Thyroid gland (tissue), 4 donors: ENCODE measurements around the gene WWP2. TPM values are rescaled to one million over a fixed set of nuclear protein-coding genes. Genes with fewer than 3 reads are reported as not detected.
A peak's percentile ranks its signal among the peaks of the same experiment; 100 is the strongest.

Experiments
- DNase-seq, 2 donors: peaks; one replicate each; pipeline ENCODE4 v3.0.0-alpha.2; 2019
- H3K27ac ChIP-seq, 3 donors: fragments of 200-600 bp; sonication (generic); 1 replicate in 2 of 3; 2 replicates in 1 of 3; pipeline ENCODE4 v1.5.1; 2016 to 2019; ENCODE audit warnings: mild to moderate bottlenecking in 1 of 3, moderate library complexity in 1 of 3
- H3K27me3 ChIP-seq: fragments of 200-600 bp; sonication (generic); one replicate; pipeline ENCODE4 v1.5.1; 2019
- H3K36me3 ChIP-seq, 2 donors: fragments of 200-600 bp; sonication (generic); one replicate each; pipeline ENCODE4 v1.5.1; 2016 to 2019
- H3K4me1 ChIP-seq, 2 donors: fragments of 200-600 bp; sonication (generic); one replicate each; pipeline ENCODE4 v1.5.1; 2017 to 2019
- H3K4me3 ChIP-seq, 3 donors: fragments of 200-600 bp; sonication (generic); replicated peaks in 1 of 3; 1 replicate in 2 of 3; 2 replicates in 1 of 3; pipeline ENCODE4 v1.5.1; 2016; ENCODE audit warnings: mild to moderate bottlenecking in 1 of 3
- H3K9me3 ChIP-seq: fragments of 200-600 bp; sonication (generic); one replicate; pipeline ENCODE4 v1.5.1; 2017
- CTCF ChIP-seq, 6 experiments: fragments of 200-600 bp in 3 of 6; fragments of 450-650 bp in 3 of 6; sonication (generic) in 3 of 6; IDR thresholded peaks; one replicate each; pipeline ENCODE4 v1.5.1; 2016 to 2019; ENCODE audit warnings: antibody characterized with exemption in 6 of 6, mild to moderate bottlenecking in 2 of 6, inconsistent platforms in 1 of 6, moderate library complexity in 1 of 6
- POLR2A ChIP-seq, 2 donors: fragments of 450-650 bp; IDR thresholded peaks; one replicate each; pipeline ENCODE4 v1.6.1; 2017; ENCODE audit warnings: antibody characterized with exemption in 2 of 2, mild to moderate bottlenecking in 2 of 2, moderate library complexity in 1 of 2
- whole genome bisulfite sequencing, 2 donors: methylation state at CpG; one replicate each; pipeline ENCODE4 v1.1.5; 2017; 5-methylcytosine and 5-hydroxymethylcytosine counted together
- intact Hi-C: fragments of 100-400 bp; cut with DNase I; formaldehyde crosslinking; loops from one replicate; pipeline ENCODE4 v1.15.1; 2023
- total RNA-seq, 4 donors: library from RNA; depleted of rRNA; stranded (reverse); fragments of >200 nt; gene quantifications; one replicate each; pipeline ENCODE4 v1.2.3, GENCODE V29; 2016

The WWP2 gene
- total RNA-seq, 4 donors from 2014 or later: 35.9 to 72.1 (median 47.7) TPM

GRCh38 chr16:69917739-69918138 is 155.6 kb downstream of the WWP2 start:
- DNase-seq: peak; percentile 95 to 96
- peak in 1 of 6 experiments; percentile 18 for TF ChIP-seq CTCF (IDR thresholded peaks at IDR 0.05)
- peak in 1 of 2 donors; percentile 79 for TF ChIP-seq POLR2A (IDR thresholded peaks at IDR 0.05)
- 20 to 59% methylated on average over 20 of the region's 20 CpGs for WGBS, 2 donors
- peak overlapping the region; percentile 98 for H3K27ac ChIP-seq
- no peaks in the 10 kb centered on the region for H3K9me3 ChIP-seq
- intact Hi-C loops: no loop called here
- peaks cover 18 to 25% of the 10 kb centered on the region in 2 donors for H3K4me1 ChIP-seq
- H3K27me3 ChIP-seq: no peaks in the 10 kb centered on the region
- no peaks in the 10 kb centered on the region for H3K36me3 ChIP-seq
- no peak overlapping the region for H3K4me3 ChIP-seq

GRCh38 chr16:69918241-69918640 is 156.1 kb downstream of the WWP2 start:
- intact Hi-C loops: no loop called here
- Histone ChIP-seq H3K4me3 (no peak overlapping the region), H3K27ac (peak overlapping the region; percentile 98), H3K4me1 (peaks cover 18 to 25% of the 10 kb centered on the region in 2 donors), H3K9me3 (no peaks in the 10 kb centered on the region), H3K27me3 (no peaks in the 10 kb centered on the region), H3K36me3 (no peaks in the 10 kb centered on the region)
- 94 to 97% methylated on average over 1 of the region's 1 CpG for WGBS, 2 donors
- TF ChIP-seq POLR2A (IDR thresholded peaks at IDR 0.05) (no peak), CTCF (IDR thresholded peaks at IDR 0.05) (no peak)
- no peak for DNase-seq

- WGBS, 2 donors: 76 to 92% methylated on average over 2 of the region's 2 CpGs
- H3K4me1 ChIP-seq: peaks cover 18 to 25% of the 10 kb centered on the region in 2 donors
- no peaks in the 10 kb centered on the region for H3K36me3 ChIP-seq
- H3K27ac ChIP-seq: peak overlapping the region in 1 of 3 donors; percentile 21
- no peaks in the 10 kb centered on the region for H3K9me3 ChIP-seq
- H3K4me3 ChIP-seq: no peak overlapping the region
- intact Hi-C loops: no loop called here
- no peak for DNase-seq
- no peaks in the 10 kb centered on the region for H3K27me3 ChIP-seq
- TF ChIP-seq CTCF (IDR thresholded peaks at IDR 0.05) (no peak), POLR2A (IDR thresholded peaks at IDR 0.05) (no peak)
These were observed 159.0 kb downstream of the WWP2 start for GRCh38 chr16:69921127-69921526.

- TF ChIP-seq CTCF (IDR thresholded peaks at IDR 0.05) (no peak), POLR2A (IDR thresholded peaks at IDR 0.05) (no peak)
- Histone ChIP-seq H3K4me1 (peaks cover 11 to 14% of the 10 kb centered on the region in 2 donors), H3K36me3 (no peaks in the 10 kb centered on the region), H3K9me3 (no peaks in the 10 kb centered on the region), H3K4me3 (no peak overlapping the region), H3K27me3 (no peaks in the 10 kb centered on the region), H3K27ac (no peak overlapping the region)
- intact Hi-C loops: no loop called here
- no peak for DNase-seq
- WGBS, 2 donors: 86 to 88% methylated on average over 6 of the region's 6 CpGs
These were observed 160.1 kb downstream of the WWP2 start for GRCh38 chr16:69922200-69922599.

- intact Hi-C loops: no loop called here
- Histone ChIP-seq H3K4me1 (peaks cover 0 to 9% of the 10 kb centered on the region in 2 donors), H3K9me3 (no peaks in the 10 kb centered on the region), H3K27ac (peak overlapping the region in 2 of 3 donors; percentile 40 to 56), H3K36me3 (no peaks in the 10 kb centered on the region), H3K27me3 (no peaks in the 10 kb centered on the region), H3K4me3 (no peak overlapping the region)
- DNase-seq: no peak
- TF ChIP-seq POLR2A (IDR thresholded peaks at IDR 0.05) (no peak), CTCF (IDR thresholded peaks at IDR 0.05) (no peak)
- WGBS, 2 donors: 82% methylated on average over 11 of the region's 11 CpGs
These were observed 162.1 kb downstream of the WWP2 start for GRCh38 chr16:69924041-69924775.
